ENCODE measurements around the gene KLK14. TPM values are rescaled to one million over a fixed set of nuclear protein-coding genes. Genes with fewer than 3 reads are reported as not detected.

KLK14 gene
- total RNA-seq, 1 experiment from 2014 or later = 0.26 TPM

- Histone ChIP-seq H3K18ac (ENCODE audit: insufficient read length, low read depth, low read length) (no peak overlapping the region), H2BK120ac (ENCODE audit: low read depth, low read length, poor library complexity, severe bottlenecking) (no peak overlapping the region), H3K79me2 (ENCODE audit: insufficient read depth, low read length) (no peaks in the 10 kb centered on the region), H4K20me1 (ENCODE audit: control insufficient read depth, insufficient read depth, insufficient read length) (no peaks in the 10 kb centered on the region), H3T11ph (ENCODE audit: low read length) (no peak overlapping the region), H3K27me3 (ENCODE audit: insufficient read depth, low read length) (no peaks in the 10 kb centered on the region), H4K5ac (ENCODE audit: insufficient read length, low read depth, low read length) (no peak overlapping the region), H3K79me1 (ENCODE audit: insufficient read depth, low read depth, low read length, poor library complexity, severe bottlenecking) (no peaks in the 10 kb centered on the region), H2AFZ (ENCODE audit: low read length) (no peak overlapping the region), H3K56ac (ENCODE audit: insufficient read length, low read depth, low read length) (no peak overlapping the region), H3K27ac (ENCODE audit: insufficient read length, low read depth, low read length) (no peak overlapping the region), H2AK5ac (ENCODE audit: insufficient read length, low read length) (no peak overlapping the region), H3K4me2 (ENCODE audit: insufficient read depth, insufficient read length, low read length) (no peak overlapping the region), H3K14ac (ENCODE audit: insufficient read depth, low read length) (no peak overlapping the region), H3K23ac (ENCODE audit: insufficient read length, low read depth, low read length) (no peak overlapping the region), H3K23me2 (ENCODE audit: insufficient read length, low read depth, low read length, poor library complexity, severe bottlenecking) (no peaks in the 10 kb centered on the region), H2BK15ac (ENCODE audit: low read depth, low read length) (no peak overlapping the region), H3K9ac (ENCODE audit: extremely low read depth, insufficient read length, low read length) (no peak overlapping the region), H2BK12ac (ENCODE audit: insufficient read length, low read depth, low read length) (no peak overlapping the region), H3K4me1 (ENCODE audit: insufficient read depth, low read length) (no peaks in the 10 kb centered on the region), H2BK5ac (ENCODE audit: insufficient read length, low read length) (no peak overlapping the region), H2BK20ac (ENCODE audit: low read depth, low read length, poor library complexity, severe bottlenecking) (no peak overlapping the region), H4K91ac (ENCODE audit: insufficient read length, low read depth, low read length) (no peak overlapping the region), H3K4ac (ENCODE audit: low read depth, low read length) (no peak overlapping the region), H4K8ac (replicated peaks; ENCODE audit: insufficient read length, low read depth, low read length) (no peak overlapping the region), H3K9me3 (ENCODE audit: control insufficient read depth, low read depth, low read length) (no peaks in the 10 kb centered on the region)
- Mint-ChIP-seq H3K27me3 (ENCODE audit: low read depth) (peaks cover 14% of the 10 kb centered on the region), H3K36me3 (ENCODE audit: insufficient read depth in 1 of 3, low read depth in 3 of 3) (no peaks in the 10 kb centered on the region), H3K27ac (no peak overlapping the region), H3K9me3 (no peaks in the 10 kb centered on the region), H3K4me1 (peaks cover 5 to 8% of the 10 kb centered on the region in 2 experiments; a peak in 3 of 4 replicates), H3K4me3 (no peak overlapping the region)
- DNase-seq = no peak
- TF ChIP-seq CTCF (conservative IDR thresholded peaks at IDR 0.05) = no peak
- WGBS (ENCODE audit: extremely low coverage, insufficient read length, low lambda C conversion rate) = no CpG with 5 or more reads among the region's 9 CpGs
Measured at GRCh38 chr19:51123802-51124201, 41.1 kb upstream of the KLK14 start.

Data from H9 (cell line).